A673 (cell line): Measurements from ENCODE around the gene CSTPP1.

ENCODE experiments used
- CTCF ChIP-seq: fragments of 300-800, 200-600 bp; sonication (generic); conservative IDR thresholded peaks from 2 replicates; pipeline ENCODE4 v1.5.1; 2017; ENCODE audit warnings: low read depth, mild to moderate bottlenecking, antibody characterized with exemption, low read length, moderate library complexity, mixed read lengths
- EZH2 ChIP-seq: fragments of 200-600 bp; sonication (generic); IDR thresholded peaks from 2 replicates; pipeline ENCODE4 v1.6.1; 2017; ENCODE audit warnings: borderline replicate concordance, low read depth, mild to moderate bottlenecking, mixed read lengths, antibody characterized with exemption, low read length; ENCODE audit not compliant: poor library complexity, severe bottlenecking

- no peak for TF ChIP-seq EZH2
- no peak for TF ChIP-seq CTCF
Observed at GRCh38 chr11:47109051-47109726, 172.6 kb downstream of the CSTPP1 start.
